IMR-90 (cell line): ENCODE results near the gene EXOC2.

Source experiments
- BHLHE40 ChIP-seq: fragments of 150-350 bp; IDR thresholded peaks from 2 replicates; pipeline ENCODE4 v1.6.1; 2016; ENCODE audit warnings: mild to moderate bottlenecking, low read depth, low read length
- CHD1 ChIP-seq: IDR thresholded peaks from 2 replicates; pipeline ENCODE4 v1.6.1; 2012; ENCODE audit warnings: low read depth, low read length, improper control_type of control experiment
- CTCF ChIP-seq: conservative IDR thresholded peaks from 2 replicates; pipeline ENCODE4 v1.5.1; 2012; ENCODE audit warnings: mild to moderate bottlenecking, low read depth, low read length, improper control_type of control experiment
- NFE2L2 ChIP-seq: fragments of 150-350 bp; IDR thresholded peaks from 2 replicates; pipeline ENCODE4 v1.6.1; 2016; ENCODE audit warnings: low read depth, mild to moderate bottlenecking, low read length
- POLR2A ChIP-seq: IDR thresholded peaks from 2 replicates; pipeline ENCODE4 v1.6.1; 2012; ENCODE audit warnings: mild to moderate bottlenecking, low read depth, low read length
- RAD21 ChIP-seq: IDR thresholded peaks from 2 replicates; pipeline ENCODE4 v1.6.1; 2012; ENCODE audit warnings: low read length, improper control_type of control experiment
- RCOR1 ChIP-seq: IDR thresholded peaks from 2 replicates; pipeline ENCODE4 v1.6.1; 2012; ENCODE audit warnings: mild to moderate bottlenecking, low read length, improper control_type of control experiment; ENCODE audit not compliant: insufficient replicate concordance

GRCh38 chr6:626236-626635 lies 66.7 kb downstream of the EXOC2 start:
- TF ChIP-seq BHLHE40, result peak; percentile 97
- TF ChIP-seq CTCF, result no peak
- no peak for TF ChIP-seq RAD21
- no peak for TF ChIP-seq POLR2A
- no peak for TF ChIP-seq CHD1
- no peak for TF ChIP-seq RCOR1
- no peak for TF ChIP-seq NFE2L2
